GM20000 (cell line): ENCODE measurements around the gene EXOSC7.

Experiments
- DNase-seq: peaks from one replicate; pipeline ENCODE4 v3.0.0; 2012; ENCODE audit warnings: low spot score
- TF ChIP-seq, protein P1 (sequence below): IDR thresholded peaks from 2 replicates; pipeline ENCODE4 v1.5.1; 2012; ENCODE audit warnings: mild to moderate bottlenecking, control low read depth; ENCODE audit errors: extremely low read depth, missing control alignments

Gene EXOSC7

DNA sequence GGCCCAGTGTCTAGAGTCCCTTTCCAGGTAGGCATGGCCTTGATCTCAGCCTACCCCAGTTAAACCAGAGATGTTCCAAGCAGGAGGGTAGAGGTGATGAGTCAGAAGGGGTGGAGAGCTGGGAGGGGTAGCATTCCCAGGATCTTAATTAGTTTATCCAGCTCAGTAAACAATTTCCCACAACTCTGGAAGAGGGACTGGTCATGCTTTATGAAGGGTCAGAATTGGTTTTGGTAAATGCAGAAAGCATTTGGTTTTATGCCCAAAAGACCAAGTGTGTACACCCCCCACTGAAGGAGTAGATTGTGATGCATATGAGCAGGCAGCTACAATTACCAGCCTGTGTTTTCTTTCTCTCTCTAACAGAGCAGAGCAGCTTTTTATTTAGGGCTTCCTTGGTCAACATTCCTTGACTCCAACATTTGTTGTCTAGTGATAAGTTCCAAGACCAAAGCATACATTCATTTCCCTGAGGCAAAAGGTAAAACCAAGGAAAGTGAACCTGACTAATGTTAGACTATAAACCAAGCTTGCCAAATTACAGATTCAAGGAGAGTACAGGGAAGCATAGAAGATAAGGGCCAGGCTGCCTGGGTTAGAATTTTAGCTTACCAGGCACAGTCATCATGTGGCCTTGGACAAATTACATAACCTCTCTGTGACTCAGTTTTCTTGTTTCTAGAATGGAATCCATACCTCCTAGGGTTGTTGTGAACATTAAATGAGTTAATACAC is 17.6 kb downstream of the EXOSC7 start:
- DNase-seq = no peak
- TF ChIP-seq, protein P1, sequence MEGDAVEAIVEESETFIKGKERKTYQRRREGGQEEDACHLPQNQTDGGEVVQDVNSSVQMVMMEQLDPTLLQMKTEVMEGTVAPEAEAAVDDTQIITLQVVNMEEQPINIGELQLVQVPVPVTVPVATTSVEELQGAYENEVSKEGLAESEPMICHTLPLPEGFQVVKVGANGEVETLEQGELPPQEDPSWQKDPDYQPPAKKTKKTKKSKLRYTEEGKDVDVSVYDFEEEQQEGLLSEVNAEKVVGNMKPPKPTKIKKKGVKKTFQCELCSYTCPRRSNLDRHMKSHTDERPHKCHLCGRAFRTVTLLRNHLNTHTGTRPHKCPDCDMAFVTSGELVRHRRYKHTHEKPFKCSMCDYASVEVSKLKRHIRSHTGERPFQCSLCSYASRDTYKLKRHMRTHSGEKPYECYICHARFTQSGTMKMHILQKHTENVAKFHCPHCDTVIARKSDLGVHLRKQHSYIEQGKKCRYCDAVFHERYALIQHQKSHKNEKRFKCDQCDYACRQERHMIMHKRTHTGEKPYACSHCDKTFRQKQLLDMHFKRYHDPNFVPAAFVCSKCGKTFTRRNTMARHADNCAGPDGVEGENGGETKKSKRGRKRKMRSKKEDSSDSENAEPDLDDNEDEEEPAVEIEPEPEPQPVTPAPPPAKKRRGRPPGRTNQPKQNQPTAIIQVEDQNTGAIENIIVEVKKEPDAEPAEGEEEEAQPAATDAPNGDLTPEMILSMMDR = no peak

DNA sequence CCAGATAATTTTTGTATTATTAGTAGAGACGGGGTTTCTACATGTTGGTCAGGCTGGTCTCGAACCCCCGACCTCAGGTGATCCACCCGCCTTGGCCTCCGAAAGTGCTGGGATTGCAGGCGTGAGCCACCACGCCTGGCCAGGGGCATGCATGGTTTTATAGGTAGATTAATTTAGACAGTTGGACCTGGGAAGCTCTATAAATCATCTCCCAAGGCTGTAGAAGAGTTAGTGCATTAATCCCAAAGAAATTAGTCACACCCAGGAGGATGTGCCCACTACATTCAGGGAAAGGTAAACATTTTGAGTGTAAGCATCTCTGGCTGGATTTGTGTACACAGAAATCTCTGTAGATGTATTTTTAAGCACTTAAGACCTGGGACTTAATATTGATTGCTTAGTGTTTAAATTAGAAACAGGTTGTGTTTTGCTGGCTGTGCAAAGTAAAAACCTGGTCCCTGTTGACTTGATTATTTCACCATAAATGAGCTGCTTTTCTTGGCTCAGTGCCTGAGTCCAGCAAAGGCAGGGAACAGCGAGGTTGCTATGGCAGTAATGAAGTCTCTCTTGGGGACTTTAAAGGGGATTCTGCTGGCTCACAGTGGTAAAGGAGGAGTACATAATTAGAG is 19.2 kb downstream of the EXOSC7 start:
- TF ChIP-seq, protein P1 = no peak
- DNase-seq = no peak

DNA sequence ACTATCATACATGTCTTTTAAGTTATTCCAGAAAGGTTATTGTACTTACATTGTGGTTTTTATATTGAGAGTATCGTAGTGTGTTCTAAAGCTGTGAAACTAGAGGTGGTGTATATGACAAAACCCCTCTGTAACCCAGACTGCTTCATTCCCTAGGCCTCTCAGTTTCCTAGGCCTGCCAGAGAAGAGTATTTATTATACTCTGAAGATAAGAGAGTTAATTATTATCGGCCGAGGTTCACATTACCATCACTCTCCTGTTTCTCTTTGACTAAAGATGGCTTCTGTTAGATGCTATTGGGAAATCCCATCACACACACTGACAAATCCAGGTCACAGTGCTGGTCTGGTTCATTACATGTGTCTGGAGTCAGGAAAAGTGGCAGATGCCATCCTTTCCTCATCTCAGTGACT is 20.5 kb downstream of the EXOSC7 start:
- DNase-seq = peak; percentile 29

DNA sequence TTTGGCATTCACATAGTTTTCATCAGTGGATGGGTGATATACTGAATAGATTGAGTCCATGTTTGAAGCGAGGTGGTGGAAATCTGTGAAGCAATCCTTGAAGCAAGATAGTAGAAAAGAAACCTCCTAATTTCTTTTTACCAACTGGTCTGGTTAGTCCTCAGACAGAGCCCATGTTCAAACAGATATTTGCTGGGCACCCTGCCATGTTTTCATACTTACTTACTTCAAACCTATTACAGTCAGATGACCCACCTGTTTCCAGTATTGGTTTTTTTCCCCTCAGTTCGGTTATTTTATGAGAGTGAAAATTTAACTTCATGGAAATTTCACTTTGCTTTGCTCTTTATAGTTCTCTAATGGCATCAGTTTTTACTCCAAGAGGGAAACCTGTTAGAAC is 23.7 kb downstream of the EXOSC7 start:
- no peak for DNase-seq
- TF ChIP-seq, protein P1 = no peak

More for the DNA sequence above, 20.5 kb downstream of the EXOSC7 start:
- TF ChIP-seq, protein P1 = no peak

DNA sequence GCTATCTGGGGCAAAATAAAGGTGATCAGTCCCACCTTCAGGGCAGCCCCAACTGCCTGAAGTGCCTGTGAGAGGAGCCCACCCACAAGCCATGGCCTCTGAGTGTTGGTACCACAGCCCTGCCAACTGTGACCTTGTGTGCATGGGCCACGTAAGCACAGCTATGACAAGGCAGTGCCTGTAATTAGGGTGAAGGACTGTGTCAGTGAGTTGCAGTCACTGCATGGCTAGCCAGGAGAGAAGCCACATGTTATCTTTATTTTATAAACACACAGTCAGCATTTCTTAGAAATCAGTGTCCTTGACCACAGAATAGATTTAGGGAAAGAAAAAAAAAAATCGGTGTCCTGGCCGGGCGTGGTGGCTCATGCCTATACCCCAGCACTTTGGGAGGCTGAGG is 24.8 kb downstream of the EXOSC7 start:
- TF ChIP-seq, protein P1 = no peak
- DNase-seq = no peak

DNA sequence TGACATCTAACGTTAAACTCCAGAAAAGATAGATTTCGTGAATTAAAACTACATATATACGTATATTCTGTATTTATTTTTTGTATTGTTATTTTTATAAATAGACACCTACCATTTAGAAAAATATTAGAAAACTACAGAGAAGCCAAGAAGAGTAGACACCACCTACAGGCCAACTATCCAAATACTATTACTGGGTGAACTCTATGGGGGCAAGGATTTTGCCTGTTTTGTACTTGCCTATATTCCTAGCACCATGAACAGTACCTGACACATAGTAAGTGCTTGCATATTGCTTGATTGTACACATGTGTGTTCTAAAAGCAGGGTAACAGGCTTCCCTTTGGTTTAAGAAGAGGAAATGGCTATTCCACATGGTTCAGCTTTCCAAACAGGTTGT is 25.7 kb downstream of the EXOSC7 start:
- no peak for DNase-seq
- TF ChIP-seq, protein P1 = no peak

DNA sequence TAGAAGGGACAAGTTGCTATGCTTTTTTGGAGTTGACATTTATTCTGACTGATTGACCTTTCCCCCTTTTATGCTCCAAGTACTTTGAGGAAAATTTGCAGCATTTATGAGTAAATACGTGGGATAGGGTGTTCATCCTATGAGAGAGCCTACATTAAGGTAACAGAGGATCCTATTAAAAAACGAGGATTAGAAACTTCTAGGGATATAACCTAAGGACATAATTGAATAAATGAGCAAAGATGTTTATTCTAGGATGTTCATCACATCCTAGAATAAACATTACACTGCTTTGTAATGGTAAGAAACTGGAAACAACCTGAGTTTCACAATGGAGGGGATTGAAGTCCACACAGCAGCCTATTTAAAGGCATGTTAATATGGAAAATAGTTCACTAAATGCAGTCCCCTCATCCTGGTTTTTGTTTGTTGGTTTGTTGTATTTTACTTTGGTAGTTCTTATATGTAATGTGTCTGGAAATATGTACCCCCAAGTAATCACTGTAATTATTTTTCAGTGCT is 26.2 kb downstream of the EXOSC7 start:
- TF ChIP-seq, protein P1 = no peak

More for the DNA sequence above, 26.2 kb downstream of the EXOSC7 start:
- no peak for DNase-seq
